NCI-H2081 treated with DMSO at 0.1 percent for 48 hours (cell line): ENCODE results near the gene WDR53.
"Not testable (repeated sequence)": the region's sequence is repeated elsewhere in the genome, so short reads cannot be mapped to it uniquely, and the experiment has no call there.

Source experiments
- DNase-seq: peaks from one replicate; lab custom pipeline; 2025; lab: John Stamatoyannopoulos, UW

WDR53 gene

GRCh38 chr3:196517919-196518318 is 50.4 kb downstream of the WDR53 start:
- peak; percentile 88 for DNase-seq

- no peak for DNase-seq
Observed at GRCh38 chr3:196517162-196517800, 51.1 kb downstream of the WDR53 start.

- no peak for DNase-seq
Observed at GRCh38 chr3:196514913-196515621, 53.3 kb downstream of the WDR53 start, which contains the start of gene SMCO1. TSS of gene SMCO1 (minus strand) at chr3:196515346. CDS start at chr3:196515209, 137 bp downstream.

- DNase-seq: no peak
Observed at GRCh38 chr3:196514350-196514716, 54.0 kb downstream of the WDR53 start.

- DNase-seq: no peak
Observed at GRCh38 chr3:196513697-196514349, 54.5 kb downstream of the WDR53 start.

GRCh38 chr3:196511646-196512425 is 56.5 kb downstream of the WDR53 start:
- not testable (repeated sequence) for DNase-seq

GRCh38 chr3:196511108-196511507 is 57.2 kb downstream of the WDR53 start:
- not testable (repeated sequence) for DNase-seq

- DNase-seq: no peak
Observed at GRCh38 chr3:196506687-196507086, 61.7 kb downstream of the WDR53 start.

- no peak for DNase-seq
Observed at GRCh38 chr3:196504556-196504955, 63.8 kb downstream of the WDR53 start.
